A549 (cell line): ENCODE data around the gene DPP10. TPM values are rescaled to one million over a fixed set of nuclear protein-coding genes. Genes with fewer than 3 reads are reported as not detected.

Experiments used
- ATAC-seq, 2 experiments: fragments of 200-7000 bp in 1 of 2; fragments of >200 bp in 1 of 2; cut with Nextera tagmentation in 1 of 2; cut with Tn5 transposase in 1 of 2; 3 replicates each; pipeline versions ENCODE4 v1.8.0 to v1.9.1; 2018 to 2020; ENCODE audit warnings: mild to moderate bottlenecking in 1 of 2, moderate library complexity in 1 of 2
- CTCF ChIA-PET: fragments of 300-600 bp; sonication (Branson Sonifier 250); formaldehyde crosslinking; extraction: SDS; loops from one replicate; lab custom pipeline; 2021; ENCODE audit warnings: antibody characterized with exemption, inconsistent platforms; lab: Yijun Ruan, JAX
- POLR2A ChIA-PET: fragments of 350-600 bp; formaldehyde crosslinking; extraction: SDS; loops from one replicate; lab custom pipeline; 2021; ENCODE audit warnings: antibody characterized with exemption, inconsistent platforms; lab: Yijun Ruan, JAX
- DNase-seq, 2 experiments: peaks; one replicate each; pipeline versions ENCODE4 v3.0.0 to v3.0.0-alpha.2; 2011 to 2016; ENCODE audit warnings: low read depth in 1 of 2, low spot score in 1 of 2
- FAIRE-seq: peaks from 2 replicates; lab custom pipeline; 2011; peaks lifted over from hg19 to GRCh38; lab: Jason Lieb, UNC
- H3K27ac ChIP-seq, 2 experiments: fragments of >200 bp; sonication (Bioruptor Twin); formaldehyde crosslinking; 3 replicates each; pipeline ENCODE4 v1.5.1; 2016 to 2017
- H3K4me1 ChIP-seq: fragments of >200 bp; sonication (Bioruptor Twin); formaldehyde crosslinking; 3 replicates; pipeline ENCODE4 v1.6.1; 2016
- H3K4me2 ChIP-seq: fragments of >200 bp; sonication (Bioruptor Twin); formaldehyde crosslinking; 3 replicates; pipeline ENCODE4 v1.6.1; 2016
- H3K4me3 ChIP-seq: fragments of >200 bp; sonication (Bioruptor Twin); formaldehyde crosslinking; 3 replicates; pipeline ENCODE4 v1.5.1; 2016
- H3K9me3 ChIP-seq: fragments of >200 bp; sonication (Bioruptor Twin); formaldehyde crosslinking; 3 replicates; pipeline ENCODE4 v1.6.1; 2016
- BHLHE40 ChIP-seq: IDR thresholded peaks from 2 replicates; pipeline ENCODE4 v1.6.1; 2012; ENCODE audit warnings: low read depth, low read length, inconsistent platforms
- CHD2 ChIP-seq: fragments of 150-350 bp; IDR thresholded peaks from 2 replicates; pipeline ENCODE4 v1.6.1; 2014; ENCODE audit warnings: low read length; ENCODE audit not compliant: partially characterized antibody
- CHD4 ChIP-seq: fragments of 200-600 bp; sonication (generic); IDR thresholded peaks from 2 replicates; pipeline ENCODE4 v1.6.1; 2016; ENCODE audit warnings: antibody characterized with exemption, mild to moderate bottlenecking, borderline replicate concordance
- CTCF ChIP-seq: fragments of >200 bp; sonication (Bioruptor Twin); formaldehyde crosslinking; IDR thresholded peaks from 3 replicates; pipeline ENCODE4 v1.5.1; 2016
- EHF ChIP-seq: fragments of 250-450 bp; sonication (Bioruptor Pico); IDR thresholded peaks from 2 replicates; pipeline ENCODE4 v1.5.0; 2020; ENCODE audit warnings: mild to moderate bottlenecking
- EHMT2 ChIP-seq: fragments of 200-600 bp; sonication (generic); IDR thresholded peaks from 2 replicates; pipeline ENCODE4 v1.6.1; 2016; ENCODE audit warnings: antibody characterized with exemption, low read depth, mild to moderate bottlenecking, moderate library complexity
- ELK1 ChIP-seq: fragments of 150-350 bp; IDR thresholded peaks from 2 replicates; pipeline ENCODE4 v1.6.1; 2014; ENCODE audit warnings: low read depth, mild to moderate bottlenecking, low read length
- ESRRA ChIP-seq: fragments of 150-350 bp; IDR thresholded peaks from 2 replicates; pipeline ENCODE4 v1.6.1; 2014; ENCODE audit warnings: mild to moderate bottlenecking, low read length, borderline replicate concordance
- FOSB ChIP-seq: fragments of 250-450 bp; sonication (Bioruptor Pico); IDR thresholded peaks from 2 replicates; pipeline ENCODE4 v1.5.0; 2020; ENCODE audit warnings: mild to moderate bottlenecking, moderate library complexity
- HEYL ChIP-seq: fragments of 250-450 bp; sonication (Bioruptor Pico); IDR thresholded peaks from 2 replicates; pipeline ENCODE4 v1.8.0; 2021; ENCODE audit warnings: mild to moderate bottlenecking, moderate library complexity
- HMGXB4 ChIP-seq: fragments of 250-450 bp; sonication (Bioruptor Pico); IDR thresholded peaks from 2 replicates; pipeline ENCODE4 v1.5.0; 2021; ENCODE audit warnings: mild to moderate bottlenecking, moderate library complexity, borderline replicate concordance
- HOXA7 ChIP-seq: fragments of 250-450 bp; sonication (Bioruptor Pico); IDR thresholded peaks from 2 replicates; pipeline ENCODE4 v1.5.0; 2020; ENCODE audit warnings: mild to moderate bottlenecking, moderate library complexity
- JUN ChIP-seq, 2 experiments: fragments of >200 bp; sonication (Bioruptor Twin); formaldehyde crosslinking; IDR thresholded peaks; 2 replicates in 1 of 2; 3 replicates in 1 of 2; pipeline ENCODE4 v1.6.1; 2016 to 2017
- KDM5A ChIP-seq: fragments of 200-600 bp; sonication (generic); IDR thresholded peaks from 2 replicates; pipeline ENCODE4 v1.6.1; 2016; ENCODE audit warnings: antibody characterized with exemption, mild to moderate bottlenecking
- MAZ ChIP-seq: fragments of 150-350 bp; IDR thresholded peaks from 2 replicates; pipeline ENCODE4 v1.6.1; 2014; ENCODE audit warnings: antibody characterized with exemption, low read depth, low read length, borderline replicate concordance
- MYC ChIP-seq: IDR thresholded peaks from 2 replicates; pipeline ENCODE4 v1.6.1; 2012; ENCODE audit warnings: mild to moderate bottlenecking, inconsistent platforms, low read length, improper control_type of control experiment, borderline replicate concordance
- NFE2L2 ChIP-seq: fragments of 150-350 bp; conservative IDR thresholded peaks from 2 replicates; pipeline ENCODE4 v1.6.1; 2014; ENCODE audit warnings: low read length
- NR3C1 ChIP-seq: fragments of >200 bp; sonication (Bioruptor Twin); formaldehyde crosslinking; IDR thresholded peaks from 3 replicates; pipeline ENCODE4 v1.6.1; 2017
- PHF8 ChIP-seq: fragments of 200-600 bp; sonication (generic); IDR thresholded peaks from 2 replicates; pipeline ENCODE4 v1.6.1; 2016; ENCODE audit warnings: low read depth, mild to moderate bottlenecking, antibody characterized with exemption, moderate library complexity, borderline replicate concordance
- TFCP2L1 ChIP-seq: fragments of 250-450 bp; sonication (Bioruptor Pico); IDR thresholded peaks from 2 replicates; pipeline ENCODE4 v1.5.0; 2021; ENCODE audit warnings: mild to moderate bottlenecking
- TP53 ChIP-seq: fragments of 250-450 bp; sonication (Bioruptor Pico); IDR thresholded peaks from 2 replicates; pipeline ENCODE4 v1.5.0; 2021; ENCODE audit warnings: mild to moderate bottlenecking, moderate library complexity
- USF2 ChIP-seq: fragments of 450-650 bp; IDR thresholded peaks from 2 replicates; pipeline ENCODE4 v1.6.1; 2014; ENCODE audit warnings: antibody characterized with exemption
- ZC3H11A ChIP-seq: fragments of 450-650 bp; IDR thresholded peaks from 2 replicates; pipeline ENCODE4 v1.6.1; 2014; ENCODE audit warnings: antibody characterized with exemption, mild to moderate bottlenecking
- ZSCAN20 ChIP-seq: fragments of 250-450 bp; sonication (Bioruptor Pico); IDR thresholded peaks from 2 replicates; pipeline ENCODE4 v1.8.0; 2022; ENCODE audit warnings: mild to moderate bottlenecking, moderate library complexity
- WGBS: methylation state at CpG from one replicate; pipeline ENCODE4 v1.1.6; 2017; ENCODE audit errors: missing lambda C conversion rate; 5-methylcytosine and 5-hydroxymethylcytosine counted together
- polyA plus RNA-seq, 4 experiments: library from polyadenylated mRNA; depleted of rRNA in 3 of 4; stranded (reverse); fragments of >200 nt; fragmentation: RNase III in 1 of 4; extraction: RNeasy Plus Mini Kit Qiagen cat#74134 plus additional on column Dnase treatment in 1 of 4; gene quantifications; 2 replicates in 3 of 4; 3 replicates in 1 of 4; pipeline ENCODE4 v1.2.3, GENCODE V29; 2011 to 2017

DPP10 gene
- polyA plus RNA-seq, 2 of the 4 experiments (the other 2 are of a cell fraction) = not detected

- no peak for TF ChIP-seq FOSB (CRISPR knock-in tag)
- no peak for TF ChIP-seq CTCF
Observed at GRCh38 chr2:115374981-115375380, 932.5 kb downstream of the DPP10 start (continued).

- H3K27ac ChIP-seq = no peak overlapping the region
- no peaks in the 10 kb centered on the region for H3K4me1 ChIP-seq
- no peak for DNase-seq
- ChIA-PET POLR2A (no interaction called here), CTCF (no interaction called here)
- no peak for FAIRE-seq
- TF ChIP-seq JUN (IDR thresholded peaks at IDR 0.05) (no peak), TP53 (CRISPR knock-in tag) (no peak), ZSCAN20 (no peak)
- no peak overlapping the region for H3K4me2 ChIP-seq
- no peak for ATAC-seq
- H3K4me3 ChIP-seq = no peak overlapping the region
- no peaks in the 10 kb centered on the region; the same call in 2 of the 3 replicates for H3K9me3 ChIP-seq
Observed at GRCh38 chr2:115384399-115384798, 942.0 kb downstream of the DPP10 start.

GRCh38 chr2:115386465-115386864 lies 944.0 kb downstream of the DPP10 start:
- Histone ChIP-seq H3K4me1 (no peaks in the 10 kb centered on the region), H3K4me3 (no peak overlapping the region), H3K4me2 (no peak overlapping the region), H3K27ac (no peak overlapping the region), H3K9me3 (no peaks in the 10 kb centered on the region; the same call in 2 of the 3 replicates)
- ChIA-PET POLR2A (no interaction called here), CTCF (interaction anchor here (1.2 kb wide), 1 partner anchor 58 kb away, joined by 3 read pairs; no protein-coding TSS in a partner anchor)
- FAIRE-seq (no peak), DNase-seq (no peak), ATAC-seq (no peak)
- TF ChIP-seq HOXA7 (CRISPR knock-in tag) (no peak), BHLHE40 (no peak), HMGXB4 (CRISPR knock-in tag) (no peak), ELK1 (no peak), HEYL (no peak), CHD4 (no peak)
- WGBS = 2% methylated on average over 2 of the region's 2 CpGs

GRCh38 chr2:115389024-115389423 lies 946.6 kb downstream of the DPP10 start:
- Histone ChIP-seq H3K27ac (no peak overlapping the region), H3K9me3 (no peaks in the 10 kb centered on the region), H3K4me2 (no peak overlapping the region), H3K4me1 (no peaks in the 10 kb centered on the region), H3K4me3 (no peak overlapping the region)
- 4% methylated on average over 1 of the region's 1 CpG for WGBS
- POLR2A ChIA-PET = no interaction called here
- DNase-seq (no peak), FAIRE-seq (no peak), ATAC-seq (no peak)
- CTCF ChIA-PET = no interaction called here
- TF ChIP-seq EHMT2 (no peak), MYC (no peak), USF2 (no peak), NFE2L2 (no peak), ESRRA (no peak), KDM5A (no peak), CHD2 (no peak), HOXA7 (CRISPR knock-in tag) (no peak), PHF8 (no peak), EHF (no peak), MAZ (no peak), ZC3H11A (no peak), TFCP2L1 (CRISPR knock-in tag) (no peak), HMGXB4 (CRISPR knock-in tag) (no peak), NR3C1 (no peak)
